ENCODE results near the gene RIPOR2.
"Not testable (repeated sequence)": the region's sequence is repeated elsewhere in the genome, so short reads cannot be mapped to it uniquely, and the experiment has no call there.

The RIPOR2 gene

GRCh38 chr6:24924580-24925356 is 11.0 kb downstream of the RIPOR2 start:
- DNase-seq, result no peak

- DNase-seq, result no peak
These were observed 11.8 kb downstream of the RIPOR2 start for GRCh38 chr6:24923885-24924401.

DNA sequence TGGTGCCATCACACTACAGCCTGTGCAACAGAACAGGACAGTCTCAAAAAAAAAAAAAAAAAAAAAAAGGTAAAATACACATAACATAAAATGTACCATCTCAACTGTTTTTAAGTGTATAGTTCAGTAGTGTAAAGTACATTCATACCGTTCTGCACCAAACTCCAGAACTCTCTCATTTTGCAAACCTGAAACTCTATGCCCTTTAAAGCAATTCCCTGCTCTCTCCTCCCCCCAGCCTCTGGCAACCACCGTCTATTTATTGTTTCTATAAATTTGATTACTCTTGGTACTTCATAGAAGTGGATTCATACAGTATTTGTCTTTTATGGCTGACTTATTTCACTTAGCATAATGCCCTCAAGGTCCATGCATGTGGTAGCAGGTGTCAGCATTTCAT is 12.9 kb downstream of the RIPOR2 start:
- no peak for DNase-seq

- no peak for DNase-seq
These were observed 13.6 kb downstream of the RIPOR2 start for GRCh38 chr6:24922170-24922569.

DNA sequence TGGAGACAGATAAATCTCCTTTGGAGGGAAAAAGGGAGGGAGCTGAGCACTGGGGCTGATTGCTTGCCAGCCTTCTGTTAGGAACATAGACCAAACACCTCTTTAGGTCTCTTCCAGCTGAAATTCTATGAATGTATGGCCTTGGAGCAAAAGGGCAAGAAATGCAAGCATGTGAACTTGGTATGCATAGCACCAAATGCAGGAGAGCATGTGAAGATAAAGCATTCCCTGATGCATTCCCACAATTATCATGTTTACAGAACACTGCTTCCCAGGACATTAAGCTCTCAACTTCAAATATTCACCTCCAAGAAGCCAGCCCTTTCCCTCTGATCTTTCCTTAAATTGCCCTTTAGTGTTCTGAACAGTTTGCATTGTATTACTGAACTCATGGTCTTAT is 15.6 kb downstream of the RIPOR2 start:
- DNase-seq, result no peak

- no peak for DNase-seq
These were observed 16.5 kb downstream of the RIPOR2 start for GRCh38 chr6:24919056-24919892.

DNA sequence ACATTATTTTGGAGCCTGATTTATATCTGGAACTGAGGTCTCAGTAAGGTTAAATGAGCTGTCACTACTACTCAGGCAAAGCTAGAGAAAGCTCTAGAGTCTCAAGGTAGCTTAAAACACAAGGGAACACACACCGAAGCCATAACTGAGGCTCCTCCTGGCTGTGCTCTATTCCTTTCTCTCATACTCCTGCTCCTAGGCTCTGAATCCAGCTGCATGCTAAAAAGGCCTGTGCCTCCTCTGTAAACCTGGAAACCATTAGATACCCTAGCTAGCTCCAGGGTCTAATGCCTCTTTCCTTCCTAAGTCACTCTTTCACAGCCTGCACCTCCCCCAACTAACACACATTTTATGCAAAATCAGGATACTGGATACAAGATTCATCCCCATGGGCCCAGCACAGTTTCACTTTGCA is 17.1 kb downstream of the RIPOR2 start:
- no peak for DNase-seq

DNA sequence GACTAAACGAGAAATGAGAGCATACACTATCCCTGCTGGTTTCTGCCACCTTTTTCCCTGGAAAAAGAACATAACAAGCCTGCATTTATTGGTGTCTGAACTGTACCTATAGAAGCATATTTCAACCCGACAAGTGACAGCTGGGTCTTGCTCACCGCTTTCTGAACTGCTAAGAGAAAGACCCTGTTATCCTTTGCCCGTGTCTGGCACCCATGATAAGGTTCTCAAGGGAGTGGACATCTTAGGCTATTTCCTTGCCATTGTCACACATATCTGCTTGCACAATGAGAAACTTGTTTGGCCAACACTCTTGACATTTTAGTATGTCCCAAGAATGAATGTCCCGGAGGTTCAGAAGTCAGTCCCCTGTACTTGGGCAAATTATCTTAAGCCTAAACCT is 19.3 kb downstream of the RIPOR2 start:
- no peak for DNase-seq

DNA sequence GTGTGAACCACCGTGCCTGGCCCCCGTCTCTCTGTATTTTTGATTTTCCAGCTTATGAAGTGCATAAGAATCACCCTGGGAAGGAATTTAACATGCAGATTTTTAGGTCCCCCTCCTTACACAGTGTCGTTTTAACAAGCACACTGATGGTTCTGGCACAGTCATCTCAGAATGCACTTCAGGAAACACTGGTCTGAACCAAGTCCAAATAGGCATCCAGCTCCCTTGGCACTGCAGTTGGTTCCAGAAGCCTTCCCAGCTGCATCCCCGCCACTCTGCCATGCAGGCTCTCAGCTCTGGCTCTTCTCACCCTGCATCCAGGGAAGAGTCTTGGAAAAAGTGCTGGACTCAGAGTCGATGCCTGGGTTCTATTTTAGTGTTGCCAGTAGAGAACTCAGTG is 20.1 kb downstream of the RIPOR2 start:
- DNase-seq, result no peak

DNA sequence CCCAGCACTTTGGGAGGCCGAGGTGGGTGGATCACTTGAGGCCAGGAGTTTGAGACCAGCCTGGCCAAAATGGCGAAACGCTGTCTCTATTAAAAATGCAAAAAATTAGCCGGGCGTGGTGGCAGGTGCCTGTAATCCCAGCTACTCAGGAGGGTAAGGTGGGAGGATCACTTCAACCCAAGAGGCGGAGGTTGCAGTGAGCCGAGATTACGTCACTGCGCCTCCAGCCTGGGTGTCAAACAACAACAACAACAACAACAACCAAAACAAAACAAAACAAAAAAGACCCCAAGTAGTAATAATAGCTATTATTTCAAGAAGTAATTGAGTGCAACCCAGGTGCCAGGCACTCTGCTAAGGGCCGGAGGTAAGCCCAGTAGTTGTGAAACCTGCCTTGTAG is 21.7 kb downstream of the RIPOR2 start:
- DNase-seq, result not testable (repeated sequence)

DNA sequence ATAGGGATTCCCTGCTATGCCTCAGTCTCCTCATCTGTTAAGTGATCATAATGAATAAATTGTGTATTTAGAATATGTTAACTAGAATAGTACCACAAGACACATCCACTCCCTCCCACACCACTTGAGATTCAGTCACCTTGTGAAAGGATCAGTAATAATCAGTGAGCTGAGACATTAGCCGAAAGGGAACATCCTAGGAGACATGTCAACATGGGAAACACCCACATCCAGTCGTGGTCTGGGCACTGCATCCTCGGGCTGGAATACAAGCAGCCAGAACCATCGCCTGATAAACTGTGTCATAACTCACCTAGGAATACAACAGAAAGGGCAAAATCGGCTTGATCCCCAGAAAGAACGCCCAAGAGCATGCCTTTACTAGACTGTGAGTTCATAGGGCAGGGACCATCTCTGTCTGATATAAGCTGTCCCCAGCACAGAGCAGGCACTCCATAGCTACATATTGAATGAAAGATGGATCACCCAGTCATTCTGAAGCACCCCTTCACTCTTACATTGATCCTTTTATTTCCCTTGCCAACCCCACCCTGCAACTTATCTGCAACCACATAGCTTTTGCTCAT is 23.9 kb downstream of the RIPOR2 start:
- DNase-seq, result no peak

DNA sequence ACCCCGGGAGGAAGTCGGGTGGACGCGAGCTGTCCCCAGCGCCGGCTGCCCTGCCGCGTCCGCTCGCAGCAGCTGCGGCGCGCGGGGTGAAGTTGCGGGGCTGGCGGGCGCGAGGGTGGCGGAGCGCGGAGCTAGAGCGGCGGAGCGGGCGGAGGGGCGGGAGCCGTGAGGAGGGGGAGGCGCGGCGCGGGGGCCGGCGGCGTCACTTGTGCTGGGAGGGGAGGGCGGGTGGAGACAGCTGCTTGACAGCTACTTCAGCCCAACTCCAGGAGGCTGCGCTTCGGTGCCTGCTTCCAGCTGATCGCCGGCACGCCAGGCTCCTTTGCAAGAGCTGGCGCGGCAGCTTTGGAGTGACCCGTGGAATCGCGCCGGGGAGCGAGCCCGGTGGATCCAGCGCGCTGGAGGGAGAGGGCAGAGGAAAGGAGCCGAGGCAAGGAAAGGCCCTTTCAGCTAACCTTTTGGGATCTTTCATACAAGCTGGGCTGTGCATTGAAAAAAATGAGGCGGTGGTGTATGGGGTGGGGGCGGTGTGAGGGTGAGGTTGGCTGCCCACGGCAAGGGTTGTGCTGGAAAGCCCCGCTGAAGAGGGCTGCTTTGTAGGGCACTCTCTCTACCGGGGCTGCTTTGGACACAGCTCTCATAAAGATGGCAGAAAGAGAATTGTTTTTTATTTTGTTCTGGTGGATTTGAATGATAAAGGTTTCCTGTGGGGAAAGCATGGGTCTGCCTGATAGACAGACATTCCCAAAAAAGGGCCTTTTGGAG is 24.6 kb downstream of the RIPOR2 start:
- DNase-seq, result peak in 3 of 4 experiments; percentile 13 to 39 (median 22)

GRCh38 chr6:24910331-24910960 is 25.3 kb downstream of the RIPOR2 start:
- peak in 1 of 4 experiments; percentile 13 for DNase-seq

DNA sequence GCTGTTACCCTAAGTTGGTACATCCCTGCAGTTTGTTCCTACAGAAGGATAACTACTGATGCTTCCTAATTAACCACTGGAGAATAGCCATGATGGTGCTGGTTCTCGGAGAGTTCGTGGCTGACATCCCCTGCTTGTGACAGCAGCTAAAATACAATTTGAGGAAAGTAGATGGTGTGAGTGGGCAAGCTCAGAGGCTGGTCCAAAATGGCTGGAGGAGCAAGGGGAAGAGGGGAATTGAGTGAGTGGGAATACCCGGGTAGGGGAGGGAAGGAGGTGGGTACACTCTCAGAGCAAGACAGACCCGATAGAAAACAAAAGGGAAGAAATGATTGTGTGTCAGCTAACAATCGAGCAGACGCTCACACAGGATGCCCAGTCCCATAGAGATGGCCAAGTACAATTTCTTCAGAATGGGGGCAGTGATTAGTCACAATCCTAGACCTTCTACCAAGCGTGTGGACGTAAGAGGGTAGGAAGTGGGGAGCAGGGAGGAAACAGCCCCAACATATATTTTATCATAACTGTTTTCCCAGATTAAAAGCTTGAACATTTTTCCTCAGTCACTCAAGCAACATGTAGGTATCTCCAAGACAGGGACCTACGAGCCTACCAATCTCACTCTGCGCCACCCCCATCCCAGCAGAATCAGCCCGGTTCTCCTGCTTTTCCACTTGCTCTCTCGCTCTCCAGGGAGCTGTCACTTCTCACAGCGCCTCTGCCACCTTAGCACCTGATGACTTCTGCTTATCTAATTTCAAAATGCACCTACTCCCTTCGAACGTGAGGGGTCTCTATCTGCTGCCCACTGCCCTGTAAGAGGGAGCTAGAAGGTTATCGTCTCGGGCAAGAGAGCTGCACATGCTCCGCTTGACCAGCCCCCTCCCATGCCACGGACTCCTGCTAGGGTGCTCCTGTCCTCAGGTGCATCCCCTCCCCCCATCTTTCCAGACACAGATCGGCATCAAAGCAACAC is 26.2 kb downstream of the RIPOR2 start:
- no peak for DNase-seq

DNA sequence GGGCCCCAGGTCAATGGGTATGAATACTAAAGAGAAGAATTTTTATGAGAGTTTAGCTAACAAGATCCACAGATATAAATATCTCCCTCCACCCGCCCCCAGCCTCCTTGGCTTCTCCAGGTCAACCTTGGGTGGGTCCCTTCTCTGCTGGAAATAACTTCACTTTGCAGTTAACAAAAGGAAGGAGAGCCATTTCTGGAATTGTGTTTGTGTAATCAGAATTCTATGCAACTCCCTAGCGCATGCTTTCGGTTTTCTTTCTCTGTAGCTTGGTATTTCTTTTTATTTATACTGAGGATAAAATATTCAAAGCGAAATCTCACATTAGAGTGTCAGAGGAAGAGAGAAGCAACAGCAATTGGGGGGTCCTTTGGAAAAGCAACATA is 27.1 kb downstream of the RIPOR2 start:
- no peak for DNase-seq

GRCh38 chr6:24907919-24908649 is 27.7 kb downstream of the RIPOR2 start:
- DNase-seq, result no peak

- no peak for DNase-seq
These were observed 29.4 kb downstream of the RIPOR2 start for GRCh38 chr6:24906314-24906713.

- DNase-seq, result no peak
These were observed 30.3 kb downstream of the RIPOR2 start for GRCh38 chr6:24905483-24905882.

DNA sequence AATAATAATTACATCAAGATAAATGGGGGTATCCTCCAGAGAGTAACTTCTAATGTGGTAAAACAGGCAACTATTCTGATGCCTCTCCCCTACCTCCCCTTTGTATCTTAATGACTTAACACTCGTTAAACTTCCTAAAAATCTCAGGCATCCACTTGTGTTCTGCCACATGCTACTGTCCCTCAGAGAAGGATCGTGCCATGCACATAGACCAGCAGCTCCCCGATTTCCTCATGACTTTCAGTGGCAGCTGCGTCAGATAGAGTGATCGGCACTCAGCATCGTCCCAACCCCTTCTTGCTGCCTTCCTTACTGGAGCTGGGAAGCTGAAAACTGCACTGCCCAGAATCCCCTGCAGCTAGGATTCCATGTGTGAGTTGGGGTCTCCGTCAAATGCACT is 32.1 kb downstream of the RIPOR2 start:
- no peak for DNase-seq

GRCh38 chr6:24902782-24903181 is 33.0 kb downstream of the RIPOR2 start:
- DNase-seq, result no peak
